Measurements from ENCODE around the gene XIRP1.

GRCh38 chr3:39205131-39205530 lies 12.7 kb upstream of the XIRP1 start:
- no peak for TF ChIP-seq POLR2A (IDR thresholded peaks at IDR 0.05)
- no peak for TF ChIP-seq CTCF (IDR thresholded peaks at IDR 0.05)

Measured in ovary (tissue), 3 donors.